OCI-LY7 (cell line): ENCODE results near the gene G6PC3.
"Not testable (repeated sequence)": the region's sequence is repeated elsewhere in the genome, so short reads cannot be mapped to it uniquely, and the experiment has no call there.

Experiments
- CTCF ChIP-seq: fragments of 200-600 bp; sonication (generic); conservative IDR thresholded peaks from 2 replicates; pipeline ENCODE4 v1.5.1; 2014; ENCODE audit warnings: mild to moderate bottlenecking, antibody characterized with exemption, low read length, moderate library complexity, mixed read lengths
- EZH2phosphoT487 ChIP-seq: fragments of 200-600 bp; sonication (generic); IDR thresholded peaks from 2 replicates; pipeline ENCODE4 v1.6.1; 2018; ENCODE audit warnings: low read depth, borderline replicate concordance, mild to moderate bottlenecking, mixed run types, antibody characterized with exemption, low read length, moderate library complexity, mixed read lengths

GRCh38 chr17:44034688-44035087 lies 35.8 kb upstream of the G6PC3 start:
- TF ChIP-seq CTCF, EZH2phosphoT487: not testable (repeated sequence)
